Retinal pigment epithelial cell (primary cell): Measurements from ENCODE around the gene NHLRC4.

Experiments
- DNase-seq: peaks from one replicate; pipeline ENCODE4 v3.0.0-alpha.2; 2010; ENCODE audit warnings: low read depth
- H3K4me3 ChIP-seq: 2 replicates; pipeline ENCODE4 v1.5.1; 2011; ENCODE audit warnings: mild to moderate bottlenecking, low read length, control low read depth, moderate library complexity
- TF ChIP-seq, protein P1 (sequence below): conservative IDR thresholded peaks from 2 replicates; pipeline ENCODE4 v1.5.1; 2011; ENCODE audit warnings: low read depth, low read length, control low read depth, inconsistent platforms

NHLRC4 gene

DNA sequence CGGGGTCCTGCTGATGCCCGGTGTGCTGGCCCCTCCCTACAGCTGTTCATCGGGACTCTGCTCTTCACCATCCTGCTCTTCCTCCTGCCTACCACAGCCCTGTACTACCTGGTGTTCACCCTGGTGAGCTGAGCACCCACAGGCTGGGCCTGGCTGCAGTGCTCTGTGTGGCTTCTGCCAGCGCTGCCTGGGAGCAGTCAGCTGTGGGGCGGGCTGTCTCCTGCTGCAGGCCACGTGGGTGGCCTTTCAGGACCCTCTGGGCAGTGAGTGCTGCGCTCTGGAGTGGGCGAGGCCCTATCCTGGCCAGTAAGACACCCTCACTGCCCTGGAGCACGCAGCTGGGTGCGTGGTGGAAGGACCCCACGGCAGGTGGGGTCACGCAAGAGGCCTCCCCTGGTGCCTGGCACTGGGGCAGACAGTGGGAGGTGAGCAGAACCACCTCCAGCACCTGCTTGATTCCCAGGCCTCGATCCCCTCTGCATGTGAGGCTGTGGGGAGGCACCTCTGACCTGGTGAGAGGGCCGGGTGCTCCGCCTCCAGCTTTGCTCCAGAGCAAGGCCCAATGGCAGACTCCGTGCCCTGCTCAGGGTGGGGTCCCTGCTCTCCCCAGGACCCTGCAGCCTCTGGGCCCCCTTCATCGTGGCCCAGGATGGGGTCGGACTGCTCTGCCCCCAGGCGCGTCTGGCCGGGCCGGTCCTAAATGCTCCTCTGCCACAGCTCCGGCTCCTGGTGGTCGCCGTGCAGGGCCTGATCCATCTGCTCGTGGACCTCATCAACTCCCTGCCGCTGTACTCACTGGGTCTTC lies 13.5 kb downstream of the NHLRC4 start:
- DNase-seq: no peak

DNA sequence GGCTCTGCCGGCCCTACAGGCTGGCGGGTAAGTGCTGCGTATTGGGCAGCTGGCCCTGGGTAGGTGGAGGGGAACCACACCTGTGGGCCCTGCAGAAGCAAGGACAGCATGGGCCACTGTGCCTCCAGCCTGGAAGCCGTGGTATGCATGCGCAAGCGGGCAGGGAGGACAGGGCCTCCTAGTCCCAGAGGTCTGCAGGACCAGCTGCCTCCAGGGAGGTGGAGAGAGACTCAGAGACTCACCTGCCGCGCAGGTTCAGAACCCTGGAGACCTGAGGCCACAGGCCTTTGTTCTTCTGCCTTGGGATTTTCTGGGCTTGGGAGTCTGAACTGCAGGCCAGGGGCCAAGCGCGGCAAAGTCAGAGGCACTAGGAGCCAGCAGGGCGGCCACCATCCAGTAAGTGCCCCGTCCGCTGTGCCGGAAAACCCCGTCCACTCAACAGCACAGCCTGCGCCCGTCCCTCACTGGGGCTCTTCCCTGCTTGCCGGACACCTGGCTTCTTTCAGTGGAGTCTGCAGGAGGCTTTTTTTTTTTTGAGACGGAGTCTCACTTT lies 14.2 kb downstream of the NHLRC4 start:
- TF ChIP-seq, protein P1, sequence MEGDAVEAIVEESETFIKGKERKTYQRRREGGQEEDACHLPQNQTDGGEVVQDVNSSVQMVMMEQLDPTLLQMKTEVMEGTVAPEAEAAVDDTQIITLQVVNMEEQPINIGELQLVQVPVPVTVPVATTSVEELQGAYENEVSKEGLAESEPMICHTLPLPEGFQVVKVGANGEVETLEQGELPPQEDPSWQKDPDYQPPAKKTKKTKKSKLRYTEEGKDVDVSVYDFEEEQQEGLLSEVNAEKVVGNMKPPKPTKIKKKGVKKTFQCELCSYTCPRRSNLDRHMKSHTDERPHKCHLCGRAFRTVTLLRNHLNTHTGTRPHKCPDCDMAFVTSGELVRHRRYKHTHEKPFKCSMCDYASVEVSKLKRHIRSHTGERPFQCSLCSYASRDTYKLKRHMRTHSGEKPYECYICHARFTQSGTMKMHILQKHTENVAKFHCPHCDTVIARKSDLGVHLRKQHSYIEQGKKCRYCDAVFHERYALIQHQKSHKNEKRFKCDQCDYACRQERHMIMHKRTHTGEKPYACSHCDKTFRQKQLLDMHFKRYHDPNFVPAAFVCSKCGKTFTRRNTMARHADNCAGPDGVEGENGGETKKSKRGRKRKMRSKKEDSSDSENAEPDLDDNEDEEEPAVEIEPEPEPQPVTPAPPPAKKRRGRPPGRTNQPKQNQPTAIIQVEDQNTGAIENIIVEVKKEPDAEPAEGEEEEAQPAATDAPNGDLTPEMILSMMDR: no peak
- no peak overlapping the region for H3K4me3 ChIP-seq
- no peak for DNase-seq

More for the DNA sequence above, 13.5 kb downstream of the NHLRC4 start:
- TF ChIP-seq, protein P1: no peak
- H3K4me3 ChIP-seq: no peak overlapping the region

DNA sequence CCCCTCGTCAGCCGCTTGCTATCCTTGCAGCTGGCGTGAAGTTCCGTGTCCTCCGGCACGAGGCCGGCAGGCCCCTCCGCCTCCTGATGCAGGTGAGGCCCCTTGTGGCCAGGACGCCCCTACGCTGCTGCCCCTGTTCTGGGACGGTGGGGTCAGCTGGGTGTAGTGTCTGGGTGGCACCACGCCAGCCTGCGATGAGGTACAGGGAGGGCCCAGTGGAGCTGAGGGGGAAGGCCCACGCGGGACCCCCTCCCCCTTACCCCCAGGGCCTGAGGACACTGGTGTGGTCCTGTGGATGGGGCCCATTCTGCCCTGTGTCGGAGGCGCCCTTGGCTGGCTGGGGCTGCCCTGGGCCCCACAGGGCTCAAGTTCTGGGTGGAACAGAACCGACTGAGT lies 15.4 kb downstream of the NHLRC4 start:
- no peak overlapping the region for H3K4me3 ChIP-seq
- no peak for DNase-seq
- TF ChIP-seq, protein P1: no peak

DNA sequence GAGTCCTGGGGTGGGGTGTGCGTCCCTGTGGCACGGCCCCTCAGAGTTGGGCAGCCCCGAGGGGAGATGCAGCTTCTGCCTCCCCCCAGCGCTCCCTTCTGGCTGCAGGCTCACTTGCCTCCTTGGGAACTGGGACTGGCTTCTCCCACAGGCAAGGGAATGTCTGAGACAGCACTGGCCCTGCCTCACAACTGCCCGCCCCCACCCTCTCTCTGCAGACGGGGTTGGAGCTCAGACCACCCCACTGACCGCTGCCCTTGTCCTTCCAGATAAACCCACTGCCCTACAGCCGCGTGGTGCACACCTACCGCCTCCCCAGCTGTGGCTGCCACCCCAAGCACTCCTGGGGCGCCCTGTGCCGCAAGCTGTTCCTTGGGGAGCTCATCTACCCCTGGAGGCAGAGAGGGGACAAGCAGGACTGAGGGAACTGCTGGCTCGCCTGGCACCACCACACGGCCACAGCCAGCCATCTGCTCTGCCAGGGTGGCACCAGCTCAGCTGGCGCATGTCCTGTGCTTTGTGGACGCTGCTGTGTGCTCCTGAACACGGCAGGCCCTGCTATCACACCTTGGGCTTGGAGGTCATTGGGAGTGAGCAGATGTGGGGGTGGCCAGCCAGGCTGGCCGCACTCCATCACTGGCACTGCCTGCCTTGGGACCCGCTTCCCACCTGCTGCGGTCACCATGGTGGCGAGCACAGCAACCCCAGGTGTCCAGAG lies 16.0 kb downstream of the NHLRC4 start:
- TF ChIP-seq, protein P1: no peak
- H3K4me3 ChIP-seq: no peak overlapping the region
- DNase-seq: no peak

DNA sequence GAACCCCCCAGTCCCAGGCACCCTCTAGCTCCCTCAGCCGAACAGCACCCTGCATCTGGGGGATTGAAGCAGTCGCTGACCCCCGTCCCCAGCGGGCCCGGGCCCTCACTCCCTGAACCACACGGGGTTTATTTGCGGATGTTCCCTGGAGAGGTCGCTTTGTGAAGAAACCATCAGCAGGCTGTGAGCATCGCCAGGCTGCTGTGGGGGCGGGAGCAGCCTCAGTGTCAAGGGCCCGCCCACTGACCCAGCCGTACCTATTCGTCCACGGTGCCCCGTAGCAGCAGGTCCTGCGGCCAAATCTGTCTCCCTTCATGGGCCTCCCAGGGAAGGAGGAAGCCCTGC lies 16.6 kb downstream of the NHLRC4 start:
- H3K4me3 ChIP-seq: no peak overlapping the region
- TF ChIP-seq, protein P1: no peak
- no peak for DNase-seq

DNA sequence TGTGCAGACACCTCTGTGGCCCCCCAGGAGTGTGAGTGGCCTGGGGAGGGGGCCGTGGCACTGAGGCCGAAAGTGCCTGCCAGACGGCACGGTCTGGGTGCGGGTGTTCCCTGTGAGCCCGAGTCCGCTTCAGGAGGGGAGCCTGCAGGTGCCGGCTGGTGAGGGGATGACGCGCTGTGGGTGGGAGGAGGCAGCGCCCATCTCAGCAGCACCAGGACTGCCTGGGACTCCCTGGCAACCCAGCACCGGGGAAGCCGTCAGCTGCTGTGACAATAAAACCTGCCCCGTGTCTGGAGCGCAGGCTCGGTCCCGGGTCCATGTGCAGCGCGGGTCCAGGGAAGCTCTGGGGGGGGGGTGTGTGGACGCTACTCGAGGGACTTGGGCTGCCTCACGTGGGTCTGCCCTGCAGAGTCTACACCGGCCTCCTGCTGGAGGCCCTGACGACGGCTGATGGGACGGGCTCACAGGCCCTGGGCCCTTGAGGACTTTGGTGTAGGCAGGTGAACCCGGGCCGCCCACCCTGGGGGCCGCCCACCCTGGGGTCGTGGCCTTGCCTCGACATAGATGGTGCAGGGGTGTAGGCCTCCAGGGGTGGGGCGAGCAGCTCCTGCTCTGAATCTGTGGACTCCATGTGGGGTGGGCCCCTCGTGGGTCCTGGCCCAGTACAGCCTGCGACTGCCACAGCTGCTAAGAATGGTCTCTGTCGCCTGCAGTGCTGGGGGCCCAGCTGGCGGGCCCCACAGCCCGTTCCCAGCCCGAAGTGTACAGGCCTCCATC lies 17.2 kb downstream of the NHLRC4 start:
- TF ChIP-seq, protein P1: no peak
- no peak for DNase-seq
- no peak overlapping the region for H3K4me3 ChIP-seq
